HepG2 (cell line): ENCODE results near the gene BLVRB. TPM values are rescaled to one million over a fixed set of nuclear protein-coding genes. Genes with fewer than 3 reads are reported as not detected.
A peak's percentile ranks its signal among the peaks of the same experiment; 100 is the strongest.

Experiments
- ATAC-seq: fragments of 200-7000 bp; cut with Tn5 transposase; 3 replicates; pipeline ENCODE4 v1.9.1; 2020; ENCODE audit warnings: mild to moderate bottlenecking, moderate library complexity
- BruUV-seq: library from RNA; stranded (reverse); fragments of 400-500 nt; replicated peaks from 2 replicates; lab custom pipeline; 2021; lab: Mats Ljungman, UMichigan
- CTCF ChIA-PET: fragments of 300-600 bp; formaldehyde crosslinking; extraction: SDS; loops from one replicate; lab custom pipeline; 2021; ENCODE audit warnings: low total read pairs, inconsistent platforms, low intra/inter-chr PET ratio; lab: Yijun Ruan, JAX
- POLR2A ChIA-PET: fragments of 350-600 bp; sonication (Branson Sonifier 250); formaldehyde crosslinking; loops from one replicate; lab custom pipeline; 2020; ENCODE audit warnings: antibody characterized with exemption, inconsistent platforms; lab: Yijun Ruan, JAX
- DNase-seq: peaks from one replicate; pipeline ENCODE4 v3.0.0-alpha.2; 2015; ENCODE audit warnings: low spot score
- FAIRE-seq: peaks from 3 replicates; lab custom pipeline; 2011; peaks lifted over from hg19 to GRCh38; lab: Jason Lieb, UNC
- H2AFZ ChIP-seq: one replicate; pipeline ENCODE4 v1.6.1; 2011; ENCODE audit warnings: low read length, inconsistent platforms
- H3K27ac ChIP-seq: fragments of 300-600 bp; 3 replicates; pipeline ENCODE4 v1.8.0; 2011; ENCODE audit warnings: mixed run types, mild to moderate bottlenecking, mixed read lengths, low read length, inconsistent platforms; ENCODE audit not compliant: insufficient read depth; ENCODE audit errors: extremely low read length
- H3K27me3 ChIP-seq, 2 experiments: fragments of 200-600 bp in 1 of 2; 2 replicates in 1 of 2; 3 replicates in 1 of 2; pipeline versions ENCODE4 v1.6.0 to v1.8.0; 2011; ENCODE audit warnings: low read length in 2 of 2, mild to moderate bottlenecking in 2 of 2, moderate library complexity in 2 of 2, inconsistent platforms in 1 of 2; ENCODE audit not compliant: insufficient read depth in 2 of 2, control insufficient read depth in 1 of 2
- H3K36me3 ChIP-seq, 2 experiments: fragments of 200-600 bp in 1 of 2; replicated peaks in 1 of 2; 2 replicates in 1 of 2; 3 replicates in 1 of 2; pipeline versions ENCODE4 v1.5.1 to v1.8.0; 2011; ENCODE audit warnings: low read length in 2 of 2, inconsistent platforms in 1 of 2; ENCODE audit not compliant: insufficient read depth in 2 of 2, control insufficient read depth in 1 of 2
- H3K4me1 ChIP-seq: 2 replicates; pipeline ENCODE4 v1.5.1; 2012; ENCODE audit warnings: low read length, inconsistent platforms; ENCODE audit not compliant: insufficient read depth
- H3K4me2 ChIP-seq: 2 replicates; pipeline ENCODE4 v1.6.0; 2011; ENCODE audit warnings: low read depth, low read length, inconsistent platforms
- H3K4me3 ChIP-seq, 3 experiments: fragments of 200-600 bp in 1 of 3; sonication (generic), shearing (Covaris generic) in 1 of 3; replicated peaks in 1 of 3; 2 replicates each; pipeline ENCODE4 v1.5.1; 2011 to 2016; ENCODE audit warnings: low read length in 3 of 3, inconsistent platforms in 2 of 3, low read depth in 2 of 3, mild to moderate bottlenecking in 2 of 3, control low read depth in 1 of 3, mixed read lengths in 1 of 3; ENCODE audit not compliant: insufficient read depth in 1 of 3
- H3K79me2 ChIP-seq: one replicate; pipeline ENCODE4 v1.6.1; 2011; ENCODE audit warnings: low read length, inconsistent platforms; ENCODE audit not compliant: insufficient read depth
- H3K9ac ChIP-seq: 2 replicates; pipeline ENCODE4 v1.6.0; 2011; ENCODE audit warnings: mild to moderate bottlenecking, low read depth, low read length, inconsistent platforms; ENCODE audit not compliant: insufficient read depth
- H3K9me3 ChIP-seq: 2 replicates; pipeline ENCODE4 v1.5.1; 2012; ENCODE audit warnings: mild to moderate bottlenecking, low read length
- H4K20me1 ChIP-seq: 2 replicates; pipeline ENCODE4 v1.6.0; 2011; ENCODE audit warnings: inconsistent platforms, mild to moderate bottlenecking, low read length, moderate library complexity; ENCODE audit not compliant: insufficient read depth
- FOSL2 ChIP-seq: sonication (generic); formaldehyde crosslinking; IDR thresholded peaks from 2 replicates; pipeline ENCODE4 v1.4.0; 2020; ENCODE audit warnings: missing genetic modification reagents
- HMG20A ChIP-seq: IDR thresholded peaks from 2 replicates; pipeline ENCODE4 v1.6.1; 2016; ENCODE audit warnings: borderline replicate concordance
- ZNF235 ChIP-seq: sonication (generic); formaldehyde crosslinking; IDR thresholded peaks from 2 replicates; pipeline ENCODE4 v1.8.1; 2023; ENCODE audit warnings: mild to moderate bottlenecking, missing genetic modification reagents, borderline replicate concordance
- ZNF629 ChIP-seq: sonication (generic); formaldehyde crosslinking; conservative IDR thresholded peaks from 2 replicates; pipeline ENCODE4 v1.5.0; 2020; ENCODE audit warnings: missing genetic modification reagents
- WGBS: methylation state at CpG from one replicate; pipeline ENCODE4 v1.1.6; 2017; ENCODE audit warnings: low lambda C conversion rate; 5-methylcytosine and 5-hydroxymethylcytosine counted together
- in situ Hi-C: cut with HindIII; loops from 2 replicates; pipeline ENCODE4 v1.10.0; 2017; ENCODE audit warnings: low pct_unique_long_range_greater_than_20kb; ENCODE audit not compliant: extremely low pct_ligation_motif_present
- intact Hi-C: fragments of 100-400 bp; cut with micrococcal nuclease; formaldehyde crosslinking; loops from one replicate; pipeline ENCODE4 v1.10.0; 2022; ENCODE audit not compliant: unreplicated experiment
- polyA plus RNA-seq, 8 experiments: library from polyadenylated mRNA; depleted of rRNA in 3 of 8; stranded (reverse) in 7 of 8; unstranded in 1 of 8; fragments of >200 nt; fragmentation: Illumina TruSeq in 4 of 8; extraction: Trizol in 4 of 8; gene quantifications; 2 replicates each; pipeline versions ENCODE4 v1.2.1 to v1.2.3, GENCODE V29; 2011 to 2016; ENCODE audit warnings: low read depth in 4 of 8, missing spikeins in 1 of 8, mixed read lengths in 1 of 8; ENCODE audit not compliant: insufficient read depth in 1 of 8
- total RNA-seq, 5 experiments: library from RNA; depleted of rRNA; stranded (reverse); fragments of >200 nt; fragmentation: Illumina TruSeq; extraction: Trizol; gene quantifications; 2 replicates each; pipeline ENCODE4 v1.2.3, GENCODE V29; 2016; ENCODE audit warnings: low read depth in 1 of 5
- TF ChIP-seq, protein P1 (sequence below): sonication (generic); formaldehyde crosslinking; IDR thresholded peaks from 2 replicates; pipeline ENCODE4 v1.4.0; 2020; ENCODE audit warnings: missing genetic modification reagents
- TF ChIP-seq, protein P2 (sequence below): sonication (generic); formaldehyde crosslinking; conservative IDR thresholded peaks from 2 replicates; pipeline ENCODE4 v1.8.0; 2022; ENCODE audit warnings: mild to moderate bottlenecking, moderate library complexity, missing genetic modification reagents
- TF ChIP-seq, protein P3 (sequence below): sonication (generic); formaldehyde crosslinking; IDR thresholded peaks from 2 replicates; pipeline ENCODE4 v1.4.0; 2020; ENCODE audit warnings: missing genetic modification reagents, borderline replicate concordance
- TF ChIP-seq, protein P4 (sequence below): sonication (generic); formaldehyde crosslinking; IDR thresholded peaks from 2 replicates; pipeline ENCODE4 v1.8.1; 2023; ENCODE audit warnings: mild to moderate bottlenecking, moderate library complexity, missing genetic modification reagents

The BLVRB gene
- total and polyA plus RNA-seq, 2 of the 13 experiments (the other 11 are each of a cell fraction or from before 2014, with no cell fraction given) = 25.9 to 51.4 TPM

DNA sequence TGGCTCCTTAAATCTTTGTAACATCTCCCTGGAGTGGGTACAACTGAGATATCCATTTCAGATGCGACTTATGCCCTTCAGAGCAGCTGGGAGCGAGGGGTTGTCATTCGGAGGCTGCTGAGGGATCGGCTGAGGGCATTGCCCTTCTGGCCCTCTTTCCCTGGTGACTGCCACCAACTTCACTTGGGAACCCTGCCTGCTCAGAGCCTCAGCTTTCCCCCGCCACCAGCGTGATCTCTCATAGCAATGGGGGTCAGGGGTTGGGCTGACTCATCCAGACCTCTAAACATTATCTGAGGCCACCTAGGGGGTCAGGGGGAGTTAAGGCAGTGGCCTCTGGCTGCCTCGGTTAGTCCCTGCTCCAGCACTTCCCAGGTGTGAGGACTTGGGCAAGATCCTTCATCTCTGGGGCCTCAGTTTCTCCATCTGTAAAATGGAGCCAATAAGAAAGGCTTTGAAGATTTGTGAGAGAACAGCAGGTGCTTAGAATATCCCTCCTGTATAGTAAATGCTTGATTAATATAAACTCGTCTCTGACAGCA lies 53.5 kb downstream of the BLVRB start:
- TF ChIP-seq FOSL2 (0 out of 2 replicates have a peak, but pooled peaks have one; percentile 12), ZNF629 (peak; percentile 88), ZNF235 (CRISPR knock-in tag) (no peak)
- TF ChIP-seq, protein P1, sequence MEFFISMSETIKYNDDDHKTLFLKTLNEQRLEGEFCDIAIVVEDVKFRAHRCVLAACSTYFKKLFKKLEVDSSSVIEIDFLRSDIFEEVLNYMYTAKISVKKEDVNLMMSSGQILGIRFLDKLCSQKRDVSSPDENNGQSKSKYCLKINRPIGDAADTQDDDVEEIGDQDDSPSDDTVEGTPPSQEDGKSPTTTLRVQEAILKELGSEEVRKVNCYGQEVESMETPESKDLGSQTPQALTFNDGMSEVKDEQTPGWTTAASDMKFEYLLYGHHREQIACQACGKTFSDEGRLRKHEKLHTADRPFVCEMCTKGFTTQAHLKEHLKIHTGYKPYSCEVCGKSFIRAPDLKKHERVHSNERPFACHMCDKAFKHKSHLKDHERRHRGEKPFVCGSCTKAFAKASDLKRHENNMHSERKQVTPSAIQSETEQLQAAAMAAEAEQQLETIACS = no peak
- 8% methylated on average over 6 of the region's 8 CpGs for WGBS
- Histone ChIP-seq H4K20me1 (no peaks in the 10 kb centered on the region), H3K4me1 (peaks cover 52% of the 10 kb centered on the region), H3K9ac (no peak overlapping the region), H3K9me3 (no peaks in the 10 kb centered on the region), H3K4me2 (0 out of 2 replicates have a peak overlapping the region, but pooled peaks have one; percentile 11), H2AFZ (no peak overlapping the region), H3K79me2 (no peaks in the 10 kb centered on the region), H3K27ac (no peak overlapping the region), H3K27me3 (peaks cover 2 to 27% of the 10 kb centered on the region in 2 experiments; a peak in 3 of 5 replicates), H3K36me3 (no peaks in the 10 kb centered on the region), H3K4me3 (no peak overlapping the region)
- DNase-seq (no peak), ATAC-seq (no peak), FAIRE-seq (no peak)
- BruUV-seq = no TSS peak
- in situ Hi-C loops = no loop called here
- intact Hi-C loops = no loop called here
- CTCF ChIA-PET = no interaction called here
- POLR2A ChIA-PET = interaction anchor here (1.6 to 3.6 kb wide), 2 partner anchors 9 kb away, joined by 4 to 14 read pairs; no protein-coding TSS in a partner anchor

DNA sequence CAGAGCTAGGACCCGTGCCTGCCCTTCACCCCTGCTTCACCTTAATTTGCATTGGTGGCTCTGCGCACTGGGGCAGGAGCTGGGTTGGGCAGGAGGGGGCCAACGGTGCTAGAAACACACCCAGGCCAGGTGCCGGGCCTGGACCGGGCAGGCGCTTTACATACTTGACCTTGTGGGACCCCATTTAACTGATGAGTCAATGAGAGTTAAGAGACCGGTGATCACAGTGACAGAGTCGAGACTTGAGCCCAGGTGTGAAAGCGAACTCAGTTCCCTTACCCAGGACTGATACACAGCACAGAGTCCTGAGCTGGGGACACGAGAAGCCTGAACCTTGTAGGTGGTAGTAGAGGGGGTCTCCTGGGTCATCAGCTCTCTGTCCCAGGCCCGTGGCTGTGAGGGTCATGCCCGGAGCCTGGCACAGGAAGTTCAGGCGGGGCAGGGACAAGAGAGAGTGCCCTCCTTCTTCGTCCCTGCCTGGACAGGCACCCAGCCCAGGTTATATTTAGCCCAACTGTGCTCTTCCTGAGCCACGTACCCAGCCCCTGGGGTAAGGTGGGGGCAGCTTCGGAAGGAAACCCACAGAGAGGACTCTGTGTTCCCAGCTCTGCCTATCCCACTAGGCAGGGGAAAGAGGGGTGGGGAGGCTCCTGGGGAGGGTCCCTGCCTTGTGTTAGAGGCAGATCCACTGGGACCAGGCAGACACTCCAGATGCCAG lies 54.3 kb downstream of the BLVRB start:
- intact Hi-C loops (no loop called here), in situ Hi-C loops (no loop called here)
- H3K4me2 ChIP-seq = peak overlapping the region; percentile 21
- no peaks in the 10 kb centered on the region for H3K36me3 ChIP-seq
- no peaks in the 10 kb centered on the region for H4K20me1 ChIP-seq
- ATAC-seq = peak; percentile 42
- BruUV-seq = no TSS peak
- no peaks in the 10 kb centered on the region for H3K79me2 ChIP-seq
- ChIA-PET POLR2A (interaction anchor here (3.6 kb wide), 1 partner anchor 10 kb away, joined by 14 read pairs; no protein-coding TSS in a partner anchor), CTCF (no interaction called here)
- no peak for DNase-seq
- H3K9me3 ChIP-seq = no peaks in the 10 kb centered on the region
- 2% methylated on average over 9 of the region's 16 CpGs for WGBS
- FAIRE-seq = no peak
- peaks cover 2 to 27% of the 10 kb centered on the region in 2 experiments; a peak in 3 of 5 replicates for H3K27me3 ChIP-seq
- H3K27ac ChIP-seq = no peak overlapping the region
- H3K9ac ChIP-seq = 0 out of 2 replicates have a peak overlapping the region, but pooled peaks have one; percentile 1
- H2AFZ ChIP-seq = no peak overlapping the region
- H3K4me3 ChIP-seq = no peak overlapping the region; a peak in 1 of 6 replicates
- peaks cover 45% of the 10 kb centered on the region for H3K4me1 ChIP-seq
- TF ChIP-seq, protein P2, sequence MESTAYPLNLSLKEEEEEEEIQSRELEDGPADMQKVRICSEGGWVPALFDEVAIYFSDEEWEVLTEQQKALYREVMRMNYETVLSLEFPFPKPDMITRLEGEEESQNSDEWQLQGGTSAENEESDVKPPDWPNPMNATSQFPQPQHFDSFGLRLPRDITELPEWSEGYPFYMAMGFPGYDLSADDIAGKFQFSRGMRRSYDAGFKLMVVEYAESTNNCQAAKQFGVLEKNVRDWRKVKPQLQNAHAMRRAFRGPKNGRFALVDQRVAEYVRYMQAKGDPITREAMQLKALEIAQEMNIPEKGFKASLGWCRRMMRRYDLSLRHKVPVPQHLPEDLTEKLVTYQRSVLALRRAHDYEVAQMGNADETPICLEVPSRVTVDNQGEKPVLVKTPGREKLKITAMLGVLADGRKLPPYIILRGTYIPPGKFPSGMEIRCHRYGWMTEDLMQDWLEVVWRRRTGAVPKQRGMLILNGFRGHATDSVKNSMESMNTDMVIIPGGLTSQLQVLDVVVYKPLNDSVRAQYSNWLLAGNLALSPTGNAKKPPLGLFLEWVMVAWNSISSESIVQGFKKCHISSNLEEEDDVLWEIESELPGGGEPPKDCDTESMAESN (CRISPR knock-in tag) = no peak
- TF ChIP-seq, protein P3, sequence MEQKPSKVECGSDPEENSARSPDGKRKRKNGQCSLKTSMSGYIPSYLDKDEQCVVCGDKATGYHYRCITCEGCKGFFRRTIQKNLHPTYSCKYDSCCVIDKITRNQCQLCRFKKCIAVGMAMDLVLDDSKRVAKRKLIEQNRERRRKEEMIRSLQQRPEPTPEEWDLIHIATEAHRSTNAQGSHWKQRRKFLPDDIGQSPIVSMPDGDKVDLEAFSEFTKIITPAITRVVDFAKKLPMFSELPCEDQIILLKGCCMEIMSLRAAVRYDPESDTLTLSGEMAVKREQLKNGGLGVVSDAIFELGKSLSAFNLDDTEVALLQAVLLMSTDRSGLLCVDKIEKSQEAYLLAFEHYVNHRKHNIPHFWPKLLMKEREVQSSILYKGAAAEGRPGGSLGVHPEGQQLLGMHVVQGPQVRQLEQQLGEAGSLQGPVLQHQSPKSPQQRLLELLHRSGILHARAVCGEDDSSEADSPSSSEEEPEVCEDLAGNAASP (CRISPR knock-in tag) = peak; percentile 16; the same call in 1 of the 2 replicates
- TF ChIP-seq, protein P4, sequence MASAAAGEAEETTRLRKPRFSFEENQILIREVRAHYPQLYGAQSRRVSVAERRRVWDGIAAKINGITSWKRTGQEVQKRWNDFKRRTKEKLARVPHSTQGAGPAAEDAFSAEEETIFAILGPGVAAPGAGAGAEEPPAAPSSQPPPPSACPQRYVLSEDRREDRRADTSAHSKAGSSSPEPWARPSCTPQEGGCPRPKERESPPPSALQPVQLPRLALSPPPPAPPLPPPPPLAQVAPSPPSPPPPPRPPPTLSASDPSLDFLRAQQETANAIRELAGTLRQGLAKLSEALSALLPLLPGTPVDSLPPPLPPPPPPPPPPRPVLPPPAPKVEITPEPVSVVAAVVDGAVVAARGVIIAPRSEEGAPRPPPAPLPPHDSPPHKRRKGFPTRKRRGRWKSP = no peak
- no peak for TF ChIP-seq HMG20A (CRISPR knock-in tag)
- TF ChIP-seq, protein P1 = no peak
